ENCODE measurements around the gene DPP7. TPM values are rescaled to one million over a fixed set of nuclear protein-coding genes. Genes with fewer than 3 reads are reported as not detected.
A peak's percentile ranks its signal among the peaks of the same experiment; 100 is the strongest.

DPP7 gene
- total and polyA plus RNA-seq, 9 of the 15 experiments (the other 6 are each of a cell fraction or from before 2014, with no cell fraction given), result 0.99 to 365 (median 132) TPM

DNA sequence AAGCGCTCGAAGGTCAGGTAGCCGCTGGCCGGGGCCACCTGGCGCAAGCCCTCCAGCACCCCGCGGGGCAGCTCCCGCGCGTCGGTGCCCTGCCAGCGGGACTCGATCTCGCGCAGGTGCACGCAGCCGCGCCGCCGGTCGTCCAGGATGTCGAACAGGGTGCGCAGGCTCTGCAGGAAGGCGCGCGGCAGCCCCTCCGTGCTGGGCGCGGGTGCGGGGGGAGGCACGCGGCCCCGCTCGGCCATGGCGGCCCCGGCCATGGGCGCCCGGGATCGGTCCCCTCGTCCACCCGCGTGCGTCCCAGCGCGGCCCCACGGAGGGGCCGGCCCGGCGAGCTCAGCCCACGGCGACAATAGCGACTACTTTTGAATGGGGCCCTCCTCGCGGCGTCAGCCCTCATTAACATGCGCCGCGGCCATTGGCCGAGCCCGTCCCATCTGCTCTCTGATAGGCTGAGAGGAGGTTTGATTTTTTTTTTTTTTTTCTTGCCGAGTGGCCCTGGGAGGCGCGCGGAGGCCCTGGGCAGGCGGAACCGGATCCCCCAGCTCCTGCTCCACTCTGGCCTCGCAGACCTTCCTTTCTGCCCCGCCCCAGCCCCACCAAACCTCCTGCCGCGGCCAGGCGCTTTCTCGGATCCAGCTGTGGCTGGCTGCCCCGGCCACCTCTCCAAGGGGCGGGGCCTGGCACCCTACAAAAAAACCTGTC, 44.2 kb downstream of the DPP7 start, which contains the start of gene SAPCD2 (continued):
- TF ChIP-seq, protein P1, sequence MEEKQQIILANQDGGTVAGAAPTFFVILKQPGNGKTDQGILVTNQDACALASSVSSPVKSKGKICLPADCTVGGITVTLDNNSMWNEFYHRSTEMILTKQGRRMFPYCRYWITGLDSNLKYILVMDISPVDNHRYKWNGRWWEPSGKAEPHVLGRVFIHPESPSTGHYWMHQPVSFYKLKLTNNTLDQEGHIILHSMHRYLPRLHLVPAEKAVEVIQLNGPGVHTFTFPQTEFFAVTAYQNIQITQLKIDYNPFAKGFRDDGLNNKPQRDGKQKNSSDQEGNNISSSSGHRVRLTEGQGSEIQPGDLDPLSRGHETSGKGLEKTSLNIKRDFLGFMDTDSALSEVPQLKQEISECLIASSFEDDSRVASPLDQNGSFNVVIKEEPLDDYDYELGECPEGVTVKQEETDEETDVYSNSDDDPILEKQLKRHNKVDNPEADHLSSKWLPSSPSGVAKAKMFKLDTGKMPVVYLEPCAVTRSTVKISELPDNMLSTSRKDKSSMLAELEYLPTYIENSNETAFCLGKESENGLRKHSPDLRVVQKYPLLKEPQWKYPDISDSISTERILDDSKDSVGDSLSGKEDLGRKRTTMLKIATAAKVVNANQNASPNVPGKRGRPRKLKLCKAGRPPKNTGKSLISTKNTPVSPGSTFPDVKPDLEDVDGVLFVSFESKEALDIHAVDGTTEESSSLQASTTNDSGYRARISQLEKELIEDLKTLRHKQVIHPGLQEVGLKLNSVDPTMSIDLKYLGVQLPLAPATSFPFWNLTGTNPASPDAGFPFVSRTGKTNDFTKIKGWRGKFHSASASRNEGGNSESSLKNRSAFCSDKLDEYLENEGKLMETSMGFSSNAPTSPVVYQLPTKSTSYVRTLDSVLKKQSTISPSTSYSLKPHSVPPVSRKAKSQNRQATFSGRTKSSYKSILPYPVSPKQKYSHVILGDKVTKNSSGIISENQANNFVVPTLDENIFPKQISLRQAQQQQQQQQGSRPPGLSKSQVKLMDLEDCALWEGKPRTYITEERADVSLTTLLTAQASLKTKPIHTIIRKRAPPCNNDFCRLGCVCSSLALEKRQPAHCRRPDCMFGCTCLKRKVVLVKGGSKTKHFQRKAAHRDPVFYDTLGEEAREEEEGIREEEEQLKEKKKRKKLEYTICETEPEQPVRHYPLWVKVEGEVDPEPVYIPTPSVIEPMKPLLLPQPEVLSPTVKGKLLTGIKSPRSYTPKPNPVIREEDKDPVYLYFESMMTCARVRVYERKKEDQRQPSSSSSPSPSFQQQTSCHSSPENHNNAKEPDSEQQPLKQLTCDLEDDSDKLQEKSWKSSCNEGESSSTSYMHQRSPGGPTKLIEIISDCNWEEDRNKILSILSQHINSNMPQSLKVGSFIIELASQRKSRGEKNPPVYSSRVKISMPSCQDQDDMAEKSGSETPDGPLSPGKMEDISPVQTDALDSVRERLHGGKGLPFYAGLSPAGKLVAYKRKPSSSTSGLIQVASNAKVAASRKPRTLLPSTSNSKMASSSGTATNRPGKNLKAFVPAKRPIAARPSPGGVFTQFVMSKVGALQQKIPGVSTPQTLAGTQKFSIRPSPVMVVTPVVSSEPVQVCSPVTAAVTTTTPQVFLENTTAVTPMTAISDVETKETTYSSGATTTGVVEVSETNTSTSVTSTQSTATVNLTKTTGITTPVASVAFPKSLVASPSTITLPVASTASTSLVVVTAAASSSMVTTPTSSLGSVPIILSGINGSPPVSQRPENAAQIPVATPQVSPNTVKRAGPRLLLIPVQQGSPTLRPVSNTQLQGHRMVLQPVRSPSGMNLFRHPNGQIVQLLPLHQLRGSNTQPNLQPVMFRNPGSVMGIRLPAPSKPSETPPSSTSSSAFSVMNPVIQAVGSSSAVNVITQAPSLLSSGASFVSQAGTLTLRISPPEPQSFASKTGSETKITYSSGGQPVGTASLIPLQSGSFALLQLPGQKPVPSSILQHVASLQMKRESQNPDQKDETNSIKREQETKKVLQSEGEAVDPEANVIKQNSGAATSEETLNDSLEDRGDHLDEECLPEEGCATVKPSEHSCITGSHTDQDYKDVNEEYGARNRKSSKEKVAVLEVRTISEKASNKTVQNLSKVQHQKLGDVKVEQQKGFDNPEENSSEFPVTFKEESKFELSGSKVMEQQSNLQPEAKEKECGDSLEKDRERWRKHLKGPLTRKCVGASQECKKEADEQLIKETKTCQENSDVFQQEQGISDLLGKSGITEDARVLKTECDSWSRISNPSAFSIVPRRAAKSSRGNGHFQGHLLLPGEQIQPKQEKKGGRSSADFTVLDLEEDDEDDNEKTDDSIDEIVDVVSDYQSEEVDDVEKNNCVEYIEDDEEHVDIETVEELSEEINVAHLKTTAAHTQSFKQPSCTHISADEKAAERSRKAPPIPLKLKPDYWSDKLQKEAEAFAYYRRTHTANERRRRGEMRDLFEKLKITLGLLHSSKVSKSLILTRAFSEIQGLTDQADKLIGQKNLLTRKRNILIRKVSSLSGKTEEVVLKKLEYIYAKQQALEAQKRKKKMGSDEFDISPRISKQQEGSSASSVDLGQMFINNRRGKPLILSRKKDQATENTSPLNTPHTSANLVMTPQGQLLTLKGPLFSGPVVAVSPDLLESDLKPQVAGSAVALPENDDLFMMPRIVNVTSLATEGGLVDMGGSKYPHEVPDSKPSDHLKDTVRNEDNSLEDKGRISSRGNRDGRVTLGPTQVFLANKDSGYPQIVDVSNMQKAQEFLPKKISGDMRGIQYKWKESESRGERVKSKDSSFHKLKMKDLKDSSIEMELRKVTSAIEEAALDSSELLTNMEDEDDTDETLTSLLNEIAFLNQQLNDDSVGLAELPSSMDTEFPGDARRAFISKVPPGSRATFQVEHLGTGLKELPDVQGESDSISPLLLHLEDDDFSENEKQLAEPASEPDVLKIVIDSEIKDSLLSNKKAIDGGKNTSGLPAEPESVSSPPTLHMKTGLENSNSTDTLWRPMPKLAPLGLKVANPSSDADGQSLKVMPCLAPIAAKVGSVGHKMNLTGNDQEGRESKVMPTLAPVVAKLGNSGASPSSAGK (IDR thresholded peaks at IDR 0.05), result peak; percentile 73
- TF ChIP-seq BRCA1 (IDR thresholded peaks at IDR 0.05) (no peak), BRCA1 (CRISPR knock-in tag; IDR thresholded peaks at IDR 0.05) (no peak), ZKSCAN1 (IDR thresholded peaks at IDR 0.05; ENCODE audit: low read depth, low read length) (no peak), TRIM28 (IDR thresholded peaks at IDR 0.05) (no peak), ETV6 (IDR thresholded peaks at IDR 0.05; ENCODE audit: borderline replicate concordance in 1 of 2, low read depth in 2 of 2, low read length in 1 of 2) (no peak), ETV6 (CRISPR knock-in tag; IDR thresholded peaks at IDR 0.05; ENCODE audit: borderline replicate concordance) (no peak), EP400 (IDR thresholded peaks at IDR 0.05) (peak; percentile 85), GTF2F1 (IDR thresholded peaks at IDR 0.05; ENCODE audit: low read depth, low read length) (0 out of 2 replicates have a peak, but pooled peaks have one; percentile 19), RCOR1 (IDR thresholded peaks at IDR 0.05; ENCODE audit: borderline replicate concordance in 1 of 2, low read depth in 2 of 2, low read length in 2 of 2) (peak in 1 of 2 experiments; percentile 53; a peak in 3 of 4 replicates), KDM5B (IDR thresholded peaks at IDR 0.05; ENCODE audit: insufficient replicate concordance, low read depth, low read length) (peak; percentile 71), SIN3B (IDR thresholded peaks at IDR 0.05; ENCODE audit: low read depth) (0 out of 2 replicates have a peak, but pooled peaks have one; percentile 56), NONO (IDR thresholded peaks at IDR 0.05; ENCODE audit: low read depth in 2 of 2, low read length in 1 of 2) (peak in 1 of 2 experiments; percentile 72), ZBTB7A (IDR thresholded peaks at IDR 0.05; ENCODE audit: borderline replicate concordance, control insufficient read depth, low read depth, low read length) (peak; percentile 39; the same call in 1 of the 2 replicates)
- TF ChIP-seq, protein P2, sequence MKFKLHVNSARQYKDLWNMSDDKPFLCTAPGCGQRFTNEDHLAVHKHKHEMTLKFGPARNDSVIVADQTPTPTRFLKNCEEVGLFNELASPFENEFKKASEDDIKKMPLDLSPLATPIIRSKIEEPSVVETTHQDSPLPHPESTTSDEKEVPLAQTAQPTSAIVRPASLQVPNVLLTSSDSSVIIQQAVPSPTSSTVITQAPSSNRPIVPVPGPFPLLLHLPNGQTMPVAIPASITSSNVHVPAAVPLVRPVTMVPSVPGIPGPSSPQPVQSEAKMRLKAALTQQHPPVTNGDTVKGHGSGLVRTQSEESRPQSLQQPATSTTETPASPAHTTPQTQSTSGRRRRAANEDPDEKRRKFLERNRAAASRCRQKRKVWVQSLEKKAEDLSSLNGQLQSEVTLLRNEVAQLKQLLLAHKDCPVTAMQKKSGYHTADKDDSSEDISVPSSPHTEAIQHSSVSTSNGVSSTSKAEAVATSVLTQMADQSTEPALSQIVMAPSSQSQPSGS (CRISPR knock-in tag; IDR thresholded peaks at IDR 0.05), result no peak

Measured in K562 (cell line).